ENCODE data around the gene FRMD4A.
"Not testable (repeated sequence)": the region's sequence is repeated elsewhere in the genome, so short reads cannot be mapped to it uniquely, and the experiment has no call there.

The FRMD4A gene

DNA sequence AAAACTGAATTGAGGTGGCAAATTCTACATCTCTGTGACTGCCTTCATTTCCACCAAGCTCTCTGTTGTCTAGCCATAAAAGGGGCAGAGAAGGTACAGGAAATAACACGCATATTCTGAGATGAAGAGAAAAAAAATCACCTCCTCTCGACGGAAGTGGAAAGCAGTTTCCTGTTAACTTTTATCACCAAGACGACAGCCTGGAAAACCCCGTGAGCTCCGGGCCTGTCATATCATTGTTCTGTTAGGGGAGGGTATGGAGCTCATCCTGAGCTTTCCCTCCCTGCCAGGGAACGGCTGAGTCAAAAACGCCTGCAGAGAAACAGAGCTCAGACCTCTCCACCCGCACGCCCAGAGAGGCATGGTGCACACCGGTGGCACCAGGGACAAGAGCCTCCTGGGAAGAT lies 543.7 kb downstream of the FRMD4A start:
- Histone ChIP-seq H3K36me3 (no peaks in the 10 kb centered on the region), H3K9me3 (no peaks in the 10 kb centered on the region), H3K4me3 (ENCODE audit: low read depth in 1 of 2, low read length in 1 of 2) (no peak overlapping the region), H3K27me3 (peaks cover 12% of the 10 kb centered on the region), H3K4me1 (ENCODE audit: control insufficient read depth in 1 of 2, insufficient read depth in 1 of 2, low read depth in 1 of 2, low read length in 1 of 2) (peaks cover 0 to 3% of the 10 kb centered on the region in 2 experiments), H3K27ac (no peak overlapping the region)
- TF ChIP-seq, protein P1, sequence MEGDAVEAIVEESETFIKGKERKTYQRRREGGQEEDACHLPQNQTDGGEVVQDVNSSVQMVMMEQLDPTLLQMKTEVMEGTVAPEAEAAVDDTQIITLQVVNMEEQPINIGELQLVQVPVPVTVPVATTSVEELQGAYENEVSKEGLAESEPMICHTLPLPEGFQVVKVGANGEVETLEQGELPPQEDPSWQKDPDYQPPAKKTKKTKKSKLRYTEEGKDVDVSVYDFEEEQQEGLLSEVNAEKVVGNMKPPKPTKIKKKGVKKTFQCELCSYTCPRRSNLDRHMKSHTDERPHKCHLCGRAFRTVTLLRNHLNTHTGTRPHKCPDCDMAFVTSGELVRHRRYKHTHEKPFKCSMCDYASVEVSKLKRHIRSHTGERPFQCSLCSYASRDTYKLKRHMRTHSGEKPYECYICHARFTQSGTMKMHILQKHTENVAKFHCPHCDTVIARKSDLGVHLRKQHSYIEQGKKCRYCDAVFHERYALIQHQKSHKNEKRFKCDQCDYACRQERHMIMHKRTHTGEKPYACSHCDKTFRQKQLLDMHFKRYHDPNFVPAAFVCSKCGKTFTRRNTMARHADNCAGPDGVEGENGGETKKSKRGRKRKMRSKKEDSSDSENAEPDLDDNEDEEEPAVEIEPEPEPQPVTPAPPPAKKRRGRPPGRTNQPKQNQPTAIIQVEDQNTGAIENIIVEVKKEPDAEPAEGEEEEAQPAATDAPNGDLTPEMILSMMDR (IDR thresholded peaks at IDR 0.05): no peak

- H3K4me1 ChIP-seq (ENCODE audit: control insufficient read depth in 1 of 2, insufficient read depth in 1 of 2, low read depth in 1 of 2, low read length in 1 of 2): peaks cover 0 to 3% of the 10 kb centered on the region in 2 experiments
- no peaks in the 10 kb centered on the region for H3K9me3 ChIP-seq
- TF ChIP-seq, protein P1 (IDR thresholded peaks at IDR 0.05): no peak
- no peaks in the 10 kb centered on the region for H3K36me3 ChIP-seq
- no peak overlapping the region for H3K4me3 ChIP-seq (ENCODE audit: low read depth in 1 of 2, low read length in 1 of 2)
- H3K27me3 ChIP-seq: peaks cover 6% of the 10 kb centered on the region
- no peak overlapping the region for H3K27ac ChIP-seq
These were observed 546.7 kb downstream of the FRMD4A start for GRCh38 chr10:13784067-13784466.

DNA sequence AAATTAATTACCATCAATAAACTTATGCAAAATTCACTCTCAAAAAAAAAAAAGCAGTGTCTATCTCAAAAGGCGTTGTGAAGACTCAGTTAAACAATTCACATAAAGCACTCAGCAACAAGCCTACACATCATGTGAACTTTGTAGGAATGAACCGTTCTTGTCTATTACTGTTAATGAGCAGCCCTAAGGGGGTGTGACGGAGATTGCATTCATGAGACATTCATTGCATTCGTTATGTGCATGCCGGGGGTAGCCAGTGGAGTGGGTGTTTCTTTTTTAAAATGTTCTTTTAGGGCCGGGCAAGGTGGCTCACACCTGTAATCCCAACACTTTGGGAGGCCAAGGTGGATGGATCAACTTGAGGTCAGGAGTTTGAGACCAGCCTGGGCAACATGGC lies 551.0 kb downstream of the FRMD4A start:
- TF ChIP-seq, protein P1 (IDR thresholded peaks at IDR 0.05): no peak
- Histone ChIP-seq H3K27ac (no peak overlapping the region), H3K9me3 (no peaks in the 10 kb centered on the region), H3K27me3 (no peaks in the 10 kb centered on the region), H3K4me1 (ENCODE audit: control insufficient read depth in 1 of 2, insufficient read depth in 1 of 2, low read depth in 1 of 2, low read length in 1 of 2) (no peaks in the 10 kb centered on the region), H3K36me3 (no peaks in the 10 kb centered on the region), H3K4me3 (ENCODE audit: low read depth in 1 of 2, low read length in 1 of 2) (no peak overlapping the region)

GRCh38 chr10:13778693-13778960 lies 552.1 kb downstream of the FRMD4A start:
- not testable (repeated sequence) for H3K27me3 ChIP-seq; H3K4me3 ChIP-seq (ENCODE audit: low read depth in 1 of 2, low read length in 1 of 2); H3K4me1 ChIP-seq (ENCODE audit: control insufficient read depth in 1 of 2, insufficient read depth in 1 of 2, low read depth in 1 of 2, low read length in 1 of 2); H3K9me3 ChIP-seq; H3K36me3 ChIP-seq; H3K27ac ChIP-seq

DNA sequence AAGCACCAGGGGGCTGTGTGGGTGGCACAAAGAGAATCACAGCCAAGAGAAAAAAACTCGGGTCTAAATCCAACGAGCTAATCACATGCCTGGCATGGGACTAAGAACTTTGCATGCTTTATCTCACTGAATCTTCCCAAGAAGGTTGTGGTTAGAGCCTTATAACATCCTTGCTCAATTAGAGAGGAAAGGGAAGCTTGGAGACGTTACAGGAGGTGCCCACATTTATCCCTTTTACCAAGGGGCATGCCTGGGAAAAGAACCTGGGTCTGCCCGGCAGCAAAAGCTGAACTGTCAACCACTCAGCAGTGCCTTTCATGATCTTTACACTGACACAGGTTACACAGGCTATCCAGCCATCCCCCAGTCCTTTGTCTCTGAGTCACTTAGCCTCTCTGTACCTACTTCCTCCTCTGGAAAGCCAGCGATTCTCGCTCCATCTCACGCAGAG lies 553.8 kb downstream of the FRMD4A start:
- Histone ChIP-seq H3K9me3 (no peaks in the 10 kb centered on the region), H3K27ac (no peak overlapping the region), H3K4me1 (ENCODE audit: control insufficient read depth in 1 of 2, insufficient read depth in 1 of 2, low read depth in 1 of 2, low read length in 1 of 2) (no peaks in the 10 kb centered on the region), H3K4me3 (ENCODE audit: low read depth in 1 of 2, low read length in 1 of 2) (no peak overlapping the region), H3K36me3 (no peaks in the 10 kb centered on the region), H3K27me3 (no peaks in the 10 kb centered on the region)
- TF ChIP-seq, protein P1 (IDR thresholded peaks at IDR 0.05): no peak

DNA sequence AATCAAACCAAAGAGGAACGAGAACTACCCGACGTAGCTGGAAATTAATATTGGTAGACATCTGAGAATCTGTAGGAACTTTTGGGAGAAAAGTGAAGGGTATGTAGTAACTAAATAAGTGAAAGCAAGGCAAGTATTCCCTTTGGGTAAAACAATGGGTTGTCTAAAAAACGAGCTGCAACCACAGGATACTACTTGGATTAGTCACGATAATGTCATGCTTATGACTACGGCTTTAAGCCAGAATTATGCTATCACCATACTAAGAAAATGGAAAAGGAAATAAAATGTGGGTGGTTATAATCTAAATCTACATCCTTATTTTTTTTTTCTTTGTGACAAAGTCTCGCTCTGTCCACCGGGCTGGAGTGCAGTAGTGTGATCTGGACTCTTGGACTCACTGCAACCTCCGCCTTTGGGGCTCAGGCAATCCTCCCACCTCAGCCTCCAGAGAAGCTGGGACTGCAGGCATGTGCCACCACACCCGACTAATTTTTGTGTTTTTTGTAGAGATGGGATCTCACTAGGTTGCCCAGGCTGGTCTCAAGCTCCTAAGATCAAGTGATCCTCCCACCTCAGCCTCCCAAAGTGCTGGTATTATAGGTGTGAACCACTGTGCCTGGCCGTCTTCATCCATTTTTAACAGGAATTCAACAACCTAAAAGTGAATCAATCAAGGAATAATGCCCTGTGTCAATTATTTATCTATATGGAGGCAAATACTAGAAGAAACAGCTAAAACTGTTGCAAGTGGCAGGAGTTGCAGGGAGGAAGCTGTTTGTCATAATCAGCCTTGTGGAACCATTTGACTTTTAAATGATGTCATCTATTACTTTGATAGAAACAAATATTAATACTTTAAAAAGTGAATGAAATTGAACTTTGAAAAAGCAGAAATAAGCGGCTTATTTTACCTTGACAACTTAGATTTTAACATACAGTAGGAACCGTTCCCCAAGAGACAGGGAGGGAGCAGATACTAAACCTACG lies 554.6 kb downstream of the FRMD4A start:
- no peaks in the 10 kb centered on the region for H3K9me3 ChIP-seq
- no peak overlapping the region for H3K27ac ChIP-seq
- no peak overlapping the region for H3K4me3 ChIP-seq (ENCODE audit: low read depth in 1 of 2, low read length in 1 of 2)
- no peaks in the 10 kb centered on the region for H3K27me3 ChIP-seq
- TF ChIP-seq, protein P1 (IDR thresholded peaks at IDR 0.05): no peak
- H3K36me3 ChIP-seq: no peaks in the 10 kb centered on the region
- H3K4me1 ChIP-seq (ENCODE audit: control insufficient read depth in 1 of 2, insufficient read depth in 1 of 2, low read depth in 1 of 2, low read length in 1 of 2): no peaks in the 10 kb centered on the region
